HCT116 (cell line): ENCODE results near the gene PHOSPHO1. TPM values are rescaled to one million over a fixed set of nuclear protein-coding genes. Genes with fewer than 3 reads are reported as not detected.

Experiments used
- ATAC-seq: fragments of 200-7000 bp; cut with Tn5 transposase; 2 replicates; pipeline ENCODE4 v1.9.1; 2020; ENCODE audit warnings: mild to moderate bottlenecking, moderate library complexity
- BruUV-seq: library from RNA; stranded (reverse); fragments of 400-500 nt; replicated peaks from 2 replicates; lab custom pipeline; 2021; lab: Mats Ljungman, UMichigan
- CTCF ChIA-PET: fragments of 300-600 bp; sonication (Branson Sonifier 250); formaldehyde crosslinking; loops from one replicate; lab custom pipeline; 2021; ENCODE audit warnings: antibody characterized with exemption; lab: Charles Lee
- POLR2A ChIA-PET: fragments of 300-600, 350-600 bp; sonication (Branson Sonifier 250); formaldehyde crosslinking; loops from one replicate; lab custom pipeline; 2021; ENCODE audit warnings: antibody characterized with exemption; lab: Charles Lee
- RAD21 ChIA-PET, 2 experiments: fragments of 300-600 bp; sonication (Branson Sonifier 250); formaldehyde crosslinking; loops; one replicate each; lab custom pipeline; 2023; ENCODE audit warnings: low total read pairs in 2 of 2; ENCODE audit not compliant: uncharacterized antibody in 2 of 2, unreplicated experiment in 2 of 2, low non-redundant PET in 1 of 2; lab: Charles Lee
- DNase-seq: peaks from one replicate; pipeline ENCODE4 v3.0.0-alpha.2; 2010; ENCODE audit warnings: low read depth, low spot score
- H2AFZ ChIP-seq: fragments of 200-600 bp; shearing (Covaris generic), sonication (generic); 2 replicates; pipeline ENCODE4 v1.6.1; 2017; ENCODE audit warnings: low read depth, mixed run types, mixed read lengths, antibody characterized with exemption, low read length; ENCODE audit not compliant: poor library complexity, severe bottlenecking
- H3K27ac ChIP-seq: 2 replicates; pipeline ENCODE4 v1.5.1; 2012; ENCODE audit warnings: low read depth, low read length
- H3K27me3 ChIP-seq: fragments of 200-600 bp; sonication (generic); 2 replicates; pipeline ENCODE4 v1.6.1; 2016; ENCODE audit warnings: mixed run types, low read length, mixed read lengths; ENCODE audit not compliant: insufficient read depth
- H3K36me3 ChIP-seq, 2 experiments: fragments of 200-500 bp in 1 of 2; fragments of 200-600 bp in 1 of 2; sonication (Bioruptor generic) in 1 of 2; sonication (generic) in 1 of 2; 2 replicates each; pipeline versions ENCODE4 v1.5.1 to v1.6.1; 2014 to 2016; ENCODE audit warnings: low read length in 2 of 2, inconsistent platforms in 1 of 2, mixed read lengths in 1 of 2, mixed run types in 1 of 2; ENCODE audit not compliant: insufficient read depth in 2 of 2, control insufficient read depth in 1 of 2
- H3K4me1 ChIP-seq, 2 experiments: fragments of 200-600 bp in 1 of 2; sonication (generic) in 1 of 2; 2 replicates each; pipeline versions ENCODE4 v1.5.1 to v1.6.1; 2012 to 2017; ENCODE audit warnings: low read length in 2 of 2, inconsistent platforms in 1 of 2, mild to moderate bottlenecking in 1 of 2, mixed read lengths in 1 of 2, mixed run types in 1 of 2, moderate library complexity in 1 of 2; ENCODE audit not compliant: insufficient read depth in 2 of 2, control insufficient read depth in 1 of 2
- H3K4me2 ChIP-seq: fragments of 200-600 bp; sonication (generic); 2 replicates; pipeline ENCODE4 v1.6.1; 2017; ENCODE audit warnings: mixed run types, low read length, mixed read lengths
- H3K4me3 ChIP-seq, 2 experiments: fragments of 200-600 bp in 1 of 2; sonication (generic) in 1 of 2; replicated peaks in 1 of 2; 2 replicates each; pipeline ENCODE4 v1.5.1; 2011 to 2016; ENCODE audit warnings: low read length in 2 of 2, control low read depth in 1 of 2, low read depth in 1 of 2, mild to moderate bottlenecking in 1 of 2, mixed read lengths in 1 of 2, mixed run types in 1 of 2
- H3K79me2 ChIP-seq: fragments of 200-600 bp; sonication (generic); 2 replicates; pipeline ENCODE4 v1.6.1; 2017; ENCODE audit warnings: mild to moderate bottlenecking, mixed run types, low read length, moderate library complexity, mixed read lengths; ENCODE audit not compliant: insufficient read depth
- H3K9ac ChIP-seq: fragments of 200-600 bp; sonication (generic); 2 replicates; pipeline ENCODE4 v1.6.1; 2016; ENCODE audit warnings: low read length, mixed read lengths
- H3K9me2 ChIP-seq: fragments of 200-600 bp; sonication (generic), shearing (Covaris generic); 2 replicates; pipeline ENCODE4 v1.6.1; 2017; ENCODE audit warnings: mixed run types, mild to moderate bottlenecking, moderate library complexity; ENCODE audit not compliant: insufficient read depth
- H3K9me3 ChIP-seq, 2 experiments: fragments of 200-500 bp in 1 of 2; fragments of 200-600 bp in 1 of 2; sonication (Bioruptor generic) in 1 of 2; sonication (generic) in 1 of 2; 2 replicates each; pipeline ENCODE4 v1.6.1; 2014 to 2017; ENCODE audit warnings: low read length in 2 of 2, mixed read lengths in 2 of 2, inconsistent platforms in 1 of 2, low read depth in 1 of 2, mild to moderate bottlenecking in 1 of 2, mixed run types in 1 of 2, moderate library complexity in 1 of 2; ENCODE audit not compliant: control insufficient read depth in 1 of 2, insufficient read depth in 1 of 2
- H4K20me1 ChIP-seq: fragments of 200-600 bp; sonication (generic), shearing (Covaris generic); 2 replicates; pipeline ENCODE4 v1.6.1; 2017; ENCODE audit warnings: mixed run types, mild to moderate bottlenecking, moderate library complexity; ENCODE audit not compliant: insufficient read depth
- ATF3 ChIP-seq: IDR thresholded peaks from 2 replicates; pipeline ENCODE4 v1.6.1; 2012
- CBX3 ChIP-seq: IDR thresholded peaks from 2 replicates; pipeline ENCODE4 v1.6.1; 2012; ENCODE audit warnings: low read depth
- CTCF ChIP-seq, 3 experiments: fragments of 200-600 bp in 1 of 3; sonication (generic) in 1 of 3; IDR thresholded peaks in 2 of 3; conservative IDR thresholded peaks in 1 of 3; 2 replicates each; pipeline ENCODE4 v1.5.1; 2012 to 2017; ENCODE audit warnings: low read depth in 2 of 3, low read length in 2 of 3, antibody characterized with exemption in 1 of 3, borderline replicate concordance in 1 of 3, control low read depth in 1 of 3, mild to moderate bottlenecking in 1 of 3, mixed read lengths in 1 of 3, mixed run types in 1 of 3, moderate library complexity in 1 of 3; ENCODE audit not compliant: insufficient read depth in 1 of 3
- ELF1 ChIP-seq: IDR thresholded peaks from 2 replicates; pipeline ENCODE4 v1.6.1; 2012; ENCODE audit warnings: low read depth, borderline replicate concordance
- EZH2phosphoT487 ChIP-seq: fragments of 200-600 bp; IDR thresholded peaks from 2 replicates; pipeline ENCODE4 v1.6.1; 2018; ENCODE audit warnings: antibody characterized with exemption, borderline replicate concordance
- JUND ChIP-seq: IDR thresholded peaks from 2 replicates; pipeline ENCODE4 v1.6.1; 2012
- POLR2A ChIP-seq: IDR thresholded peaks from 2 replicates; pipeline ENCODE4 v1.7.0; 2011; ENCODE audit warnings: borderline replicate concordance; ENCODE audit not compliant: insufficient read depth, insufficient read length; ENCODE audit errors: extremely low read depth
- POLR2AphosphoS5 ChIP-seq: IDR thresholded peaks from 2 replicates; pipeline ENCODE4 v1.6.1; 2011; ENCODE audit warnings: mild to moderate bottlenecking, low read depth, low read length, moderate library complexity
- RAD21 ChIP-seq: IDR thresholded peaks from 2 replicates; pipeline ENCODE4 v1.6.1; 2012; ENCODE audit warnings: low read depth, mild to moderate bottlenecking
- REST ChIP-seq: IDR thresholded peaks from 2 replicates; pipeline ENCODE4 v1.6.1; 2012; ENCODE audit warnings: low read depth
- SIN3A ChIP-seq: IDR thresholded peaks from 2 replicates; pipeline ENCODE4 v1.6.1; 2012; ENCODE audit warnings: low read depth
- SP1 ChIP-seq: IDR thresholded peaks from 2 replicates; pipeline ENCODE4 v1.6.1; 2012; ENCODE audit warnings: low read depth
- SRF ChIP-seq: IDR thresholded peaks from 2 replicates; pipeline ENCODE4 v1.6.1; 2012; ENCODE audit warnings: low read depth
- TCF7L2 ChIP-seq: IDR thresholded peaks from 2 replicates; pipeline ENCODE4 v1.7.0; 2011; ENCODE audit warnings: borderline replicate concordance, inconsistent platforms; ENCODE audit not compliant: insufficient read depth, insufficient read length; ENCODE audit errors: extremely low read depth
- YY1 ChIP-seq: IDR thresholded peaks from 2 replicates; pipeline ENCODE4 v1.6.1; 2011; ENCODE audit warnings: low read length, low read depth, moderate library complexity, mild to moderate bottlenecking; ENCODE audit not compliant: insufficient replicate concordance; ENCODE audit errors: extremely low read depth
- ZBTB33 ChIP-seq: IDR thresholded peaks from 2 replicates; pipeline ENCODE4 v1.6.1; 2011; ENCODE audit warnings: mild to moderate bottlenecking, low read length, moderate library complexity; ENCODE audit not compliant: insufficient replicate concordance; ENCODE audit errors: extremely low read depth
- ZFX ChIP-seq: fragments of 450-650 bp; IDR thresholded peaks from 2 replicates; pipeline ENCODE4 v1.6.1; 2017
- intact Hi-C: fragments of 100-400 bp; cut with micrococcal nuclease; formaldehyde crosslinking; loops from 2 replicates; pipeline ENCODE4 v1.10.0; 2022
- total RNA-seq: library from RNA; stranded (reverse); gene quantifications from one replicate; pipeline ENCODE4 v1.2.1, GENCODE V29; 2021; ENCODE audit not compliant: unreplicated experiment

PHOSPHO1 gene
- total RNA-seq, 1 experiment from 2014 or later, result 3.0 TPM

- H3K9me3 ChIP-seq, result no peaks in the 10 kb centered on the region
- DNase-seq (no peak), ATAC-seq (no peak)
- ChIA-PET POLR2A (interaction anchor here (1.7 kb wide), 1 partner anchor 191 kb away, joined by 4 read pairs; no protein-coding TSS in a partner anchor), CTCF (interaction anchor here (0.9 to 4.2 kb wide), 9 partner anchors 10 to 422 kb away, joined by 3 to 25 read pairs (median 5); no protein-coding TSS in a partner anchor), RAD21 (interaction anchor here in 1 of 2 experiments (0.6 kb wide), 1 partner anchor 61 kb away, joined by 9 read pairs; no protein-coding TSS in a partner anchor)
- intact Hi-C loops, result loop anchor here (1.0 to 10.0 kb wide), 6 partner anchors 35 to 422 kb away; no protein-coding TSS in a partner anchor
- no peaks in the 10 kb centered on the region for H3K9me2 ChIP-seq
- no peaks in the 10 kb centered on the region for H3K79me2 ChIP-seq
- no TSS peak for BruUV-seq
- no peak overlapping the region for H3K4me3 ChIP-seq
- no peaks in the 10 kb centered on the region for H3K36me3 ChIP-seq
- no peak overlapping the region for H2AFZ ChIP-seq
- H3K4me1 ChIP-seq, result peaks cover 2 to 39% of the 10 kb centered on the region in 2 experiments; a peak in 3 of 4 replicates
- H3K27me3 ChIP-seq, result no peaks in the 10 kb centered on the region
- no peak overlapping the region for H3K4me2 ChIP-seq
- no peak overlapping the region for H3K27ac ChIP-seq
- TF ChIP-seq ATF3 (no peak), TCF7L2 (no peak), CBX3 (no peak), SRF (no peak), ELF1 (no peak), ZFX (no peak), CTCF (IDR thresholded peaks at IDR 0.05 in 2 of 3, conservative IDR thresholded peaks at IDR 0.05 in 1 of 3; ENCODE audit: borderline replicate concordance in 1 of 3, insufficient read depth in 1 of 3, low read depth in 2 of 3, low read length in 2 of 3) (no peak), RAD21 (no peak), SP1 (no peak), JUND (no peak), POLR2AphosphoS5 (no peak; the same call in 1 of the 2 replicates), ZBTB33 (no peak), SIN3A (no peak), YY1 (no peak), REST (no peak), POLR2A (no peak), EZH2phosphoT487 (no peak)
- no peaks in the 10 kb centered on the region for H4K20me1 ChIP-seq
- H3K9ac ChIP-seq, result no peak overlapping the region
Observed at GRCh38 chr17:49226771-49227435, 3.7 kb downstream of the PHOSPHO1 start.
